ENCODE results near the gene PRUNE2. TPM values are rescaled to one million over a fixed set of nuclear protein-coding genes. Genes with fewer than 3 reads are reported as not detected.

Gene PRUNE2
- total RNA-seq, 4 donors from 2014 or later: 3.7 to 7.8 (median 4.9) TPM

- TF ChIP-seq CTCF (IDR thresholded peaks at IDR 0.05) (no peak), POLR2A (IDR thresholded peaks at IDR 0.05) (no peak)
These were observed 187.7 kb downstream of the PRUNE2 start for GRCh38 chr9:76718166-76718565.

GRCh38 chr9:76717613-76718012, 188.3 kb downstream of the PRUNE2 start:
- TF ChIP-seq CTCF (IDR thresholded peaks at IDR 0.05) (no peak), POLR2A (IDR thresholded peaks at IDR 0.05) (no peak)
- intact Hi-C loops (cut with DNase I): no loop called here
- no peaks in the 10 kb centered on the region for H3K9me3 ChIP-seq
- H3K36me3 ChIP-seq: no peaks in the 10 kb centered on the region
- H3K4me3 ChIP-seq (replicated peaks in 1 of 3): no peak overlapping the region
- 56 to 58% methylated on average over 5 of the region's 5 CpGs for WGBS, 2 donors
- no peaks in the 10 kb centered on the region for H3K4me1 ChIP-seq
- H3K27me3 ChIP-seq: no peaks in the 10 kb centered on the region
- no peak overlapping the region for H3K27ac ChIP-seq
- no peak for DNase-seq

More at GRCh38 chr9:76718166-76718565, 187.7 kb downstream of the PRUNE2 start:
- H3K4me1 ChIP-seq: no peaks in the 10 kb centered on the region
- intact Hi-C loops (cut with DNase I): no loop called here
- no peak for DNase-seq
- H3K36me3 ChIP-seq: no peaks in the 10 kb centered on the region
- no peak overlapping the region for H3K27ac ChIP-seq
- H3K4me3 ChIP-seq (replicated peaks in 1 of 3): no peak overlapping the region
- no peaks in the 10 kb centered on the region for H3K27me3 ChIP-seq
- WGBS, 2 donors: 65 to 69% methylated on average over 4 of the region's 4 CpGs
- H3K9me3 ChIP-seq: no peaks in the 10 kb centered on the region

GRCh38 chr9:76717176-76717575, 188.7 kb downstream of the PRUNE2 start:
- H3K36me3 ChIP-seq: no peaks in the 10 kb centered on the region
- no peaks in the 10 kb centered on the region for H3K4me1 ChIP-seq
- intact Hi-C loops (cut with DNase I): no loop called here
- H3K9me3 ChIP-seq: no peaks in the 10 kb centered on the region
- no peaks in the 10 kb centered on the region for H3K27me3 ChIP-seq
- TF ChIP-seq CTCF (IDR thresholded peaks at IDR 0.05) (no peak), POLR2A (IDR thresholded peaks at IDR 0.05) (no peak)
- H3K4me3 ChIP-seq (replicated peaks in 1 of 3): no peak overlapping the region
- WGBS, 2 donors: 55 to 73% methylated on average over 5 of the region's 5 CpGs
- no peak overlapping the region for H3K27ac ChIP-seq
- no peak for DNase-seq

GRCh38 chr9:76716085-76716672, 189.7 kb downstream of the PRUNE2 start:
- no peak for TF ChIP-seq CTCF (IDR thresholded peaks at IDR 0.05)
- no peak for TF ChIP-seq POLR2A (IDR thresholded peaks at IDR 0.05)
- no peaks in the 10 kb centered on the region for H3K36me3 ChIP-seq
- H3K4me3 ChIP-seq (replicated peaks in 1 of 3): no peak overlapping the region
- DNase-seq: no peak
- intact Hi-C loops (cut with DNase I): no loop called here
- H3K4me1 ChIP-seq: no peaks in the 10 kb centered on the region
- H3K27ac ChIP-seq: no peak overlapping the region
- no peaks in the 10 kb centered on the region for H3K9me3 ChIP-seq
- 76 to 83% methylated on average over 7 of the region's 7 CpGs for WGBS, 2 donors
- H3K27me3 ChIP-seq: no peaks in the 10 kb centered on the region

- no peak for TF ChIP-seq POLR2A (IDR thresholded peaks at IDR 0.05)
- TF ChIP-seq CTCF (IDR thresholded peaks at IDR 0.05): no peak
- H3K36me3 ChIP-seq: no peaks in the 10 kb centered on the region
- H3K4me1 ChIP-seq: no peaks in the 10 kb centered on the region
- H3K27ac ChIP-seq: no peak overlapping the region
- WGBS, 2 donors: 68 to 73% methylated on average over 5 of the region's 5 CpGs
- H3K4me3 ChIP-seq (replicated peaks in 1 of 3): no peak overlapping the region
- intact Hi-C loops (cut with DNase I): no loop called here
- no peaks in the 10 kb centered on the region for H3K9me3 ChIP-seq
- no peak for DNase-seq
- H3K27me3 ChIP-seq: no peaks in the 10 kb centered on the region
These were observed 192.5 kb downstream of the PRUNE2 start for GRCh38 chr9:76713381-76713780.
